ENCODE measurements around the gene SLC3A2.
A peak's percentile ranks its signal among the peaks of the same experiment; 100 is the strongest.
"Not testable (repeated sequence)": the region's sequence is repeated elsewhere in the genome, so short reads cannot be mapped to it uniquely, and the experiment has no call there.

The SLC3A2 gene

GRCh38 chr11:62860835-62861563, 19.7 kb upstream of the SLC3A2 start:
- DNase-seq, result no peak
- H3K4me1 ChIP-seq (ENCODE audit: control insufficient read depth, low read depth, low read length), result peaks cover 12% of the 10 kb centered on the region
- H3K79me1 ChIP-seq (ENCODE audit: low read length), result peaks cover 7% of the 10 kb centered on the region
- H4K8ac ChIP-seq (ENCODE audit: low read depth, low read length), result no peak overlapping the region
- no peak overlapping the region for H3K23ac ChIP-seq (ENCODE audit: low read length)
- peak overlapping the region; percentile 81 for H4K5ac ChIP-seq (ENCODE audit: low read length)
- H3K4ac ChIP-seq (ENCODE audit: low read depth, low read length), result peak overlapping the region; percentile 37
- H3K4me3 ChIP-seq (ENCODE audit: low read length), result no peak overlapping the region
- H2BK15ac ChIP-seq (replicated peaks; ENCODE audit: low read depth), result no peak overlapping the region
- peak overlapping the region; percentile 30 for H2AK5ac ChIP-seq (ENCODE audit: low read length)
- no CpG with 5 or more reads among the region's 5 CpGs for WGBS (ENCODE audit: extremely low coverage, insufficient coverage, low lambda C conversion rate)
- H3K18ac ChIP-seq (ENCODE audit: low read length), result peak overlapping the region; percentile 25
- peak overlapping the region; percentile 15 for H3K4me2 ChIP-seq (ENCODE audit: low read length)
- H2BK120ac ChIP-seq (ENCODE audit: low read depth, low read length), result no peak overlapping the region
- H3K79me2 ChIP-seq (ENCODE audit: control insufficient read depth, insufficient read depth, low read length), result peaks cover 80% of the 10 kb centered on the region
- H3K27ac ChIP-seq (ENCODE audit: low read depth, low read length), result peak overlapping the region; percentile 67
- H2BK5ac ChIP-seq (ENCODE audit: low read length), result peak overlapping the region; percentile 67
- H3K9ac ChIP-seq (ENCODE audit: low read length), result peak overlapping the region; percentile 59
- H3K36me3 ChIP-seq (ENCODE audit: control insufficient read depth, insufficient read depth, low read length), result peaks cover 4% of the 10 kb centered on the region
- no peaks in the 10 kb centered on the region for H3K27me3 ChIP-seq (ENCODE audit: insufficient read depth, low read length, poor library complexity)
- H3K56ac ChIP-seq (ENCODE audit: low read length), result peak overlapping the region; percentile 78

- Histone ChIP-seq H3K79me2 (ENCODE audit: control insufficient read depth, insufficient read depth, low read length) (peaks cover 79% of the 10 kb centered on the region), H3K27ac (ENCODE audit: low read depth, low read length) (peak overlapping the region; percentile 67), H3K9ac (ENCODE audit: low read length) (peak overlapping the region; percentile 59), H3K4me1 (ENCODE audit: control insufficient read depth, low read depth, low read length) (peaks cover 12% of the 10 kb centered on the region), H4K5ac (ENCODE audit: low read length) (peak overlapping the region; percentile 81), H2BK5ac (ENCODE audit: low read length) (peak overlapping the region; percentile 67), H2AK5ac (ENCODE audit: low read length) (peak overlapping the region; percentile 30), H3K56ac (ENCODE audit: low read length) (peak overlapping the region; percentile 78), H3K4ac (ENCODE audit: low read depth, low read length) (peak overlapping the region; percentile 46)
- H3K36me3 ChIP-seq (ENCODE audit: control insufficient read depth, insufficient read depth, low read length); H3K27me3 ChIP-seq (ENCODE audit: insufficient read depth, low read length, poor library complexity); H3K4me3 ChIP-seq (ENCODE audit: low read length); H2BK15ac ChIP-seq (replicated peaks; ENCODE audit: low read depth); H3K4me2 ChIP-seq (ENCODE audit: low read length); H2BK120ac ChIP-seq (ENCODE audit: low read depth, low read length); H4K8ac ChIP-seq (ENCODE audit: low read depth, low read length); H3K23ac ChIP-seq (ENCODE audit: low read length); H3K18ac ChIP-seq (ENCODE audit: low read length); DNase-seq; H3K79me1 ChIP-seq (ENCODE audit: low read length): not testable (repeated sequence)
- no CpG with 5 or more reads among the region's 16 CpGs for WGBS (ENCODE audit: extremely low coverage, insufficient coverage, low lambda C conversion rate)
Observed at GRCh38 chr11:62861564-62862192, 19.0 kb upstream of the SLC3A2 start.

DNA sequence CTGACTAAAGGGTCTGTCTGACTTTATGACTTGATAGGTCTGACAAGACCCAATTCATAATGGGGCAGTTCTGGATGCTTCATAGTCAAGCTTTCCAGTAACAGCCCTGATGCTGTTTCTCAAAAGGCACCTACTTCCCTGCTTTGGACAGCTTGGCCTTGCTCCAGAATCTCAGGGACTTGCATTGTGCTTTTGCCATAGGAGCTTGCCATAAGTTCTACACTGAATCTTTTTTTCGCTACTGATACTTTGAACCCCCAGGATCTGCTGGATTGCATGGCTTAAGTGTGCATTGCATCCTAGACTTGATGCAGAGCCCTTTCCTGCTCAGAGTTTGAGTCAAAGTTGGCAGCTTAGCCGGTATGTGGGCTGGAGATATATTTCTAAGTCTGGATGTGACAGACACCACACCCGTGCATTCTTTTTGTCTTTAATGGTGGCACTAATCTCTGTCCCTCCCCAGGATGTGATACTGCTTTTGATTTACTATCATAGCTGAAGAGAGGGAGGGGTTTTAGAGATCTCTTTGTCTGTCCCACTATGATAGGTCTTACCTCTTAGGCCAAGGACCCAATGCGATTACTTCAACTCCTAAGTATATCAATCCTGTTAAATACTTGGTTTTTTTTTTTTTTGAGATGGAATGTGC, 16.9 kb upstream of the SLC3A2 start:
- H3K18ac ChIP-seq (ENCODE audit: low read length), result no peak overlapping the region
- H3K23ac ChIP-seq (ENCODE audit: low read length), result peak overlapping the region; percentile 73
- no peak overlapping the region for H3K4ac ChIP-seq (ENCODE audit: low read depth, low read length)
- H2BK120ac ChIP-seq (ENCODE audit: low read depth, low read length), result no peak overlapping the region
- peaks cover 4% of the 10 kb centered on the region for H3K36me3 ChIP-seq (ENCODE audit: control insufficient read depth, insufficient read depth, low read length)
- H3K4me1 ChIP-seq (ENCODE audit: control insufficient read depth, low read depth, low read length), result peaks cover 10% of the 10 kb centered on the region
- peak overlapping the region; percentile 69 for H3K56ac ChIP-seq (ENCODE audit: low read length)
- no peak overlapping the region for H2BK15ac ChIP-seq (replicated peaks; ENCODE audit: low read depth)
- no peak for DNase-seq
- peaks cover 7% of the 10 kb centered on the region for H3K79me1 ChIP-seq (ENCODE audit: low read length)
- WGBS (ENCODE audit: extremely low coverage, insufficient coverage, low lambda C conversion rate), result no CpG with 5 or more reads among the region's 4 CpGs
- H3K4me3 ChIP-seq (ENCODE audit: low read length), result no peak overlapping the region
- H2AK5ac ChIP-seq (ENCODE audit: low read length), result peak overlapping the region; percentile 69
- H3K9ac ChIP-seq (ENCODE audit: low read length), result peak overlapping the region; percentile 50
- peak overlapping the region; percentile 75 for H3K27ac ChIP-seq (ENCODE audit: low read depth, low read length)
- H4K8ac ChIP-seq (ENCODE audit: low read depth, low read length), result no peak overlapping the region
- H3K4me2 ChIP-seq (ENCODE audit: low read length), result peak overlapping the region; percentile 32
- peaks cover 76% of the 10 kb centered on the region for H3K79me2 ChIP-seq (ENCODE audit: control insufficient read depth, insufficient read depth, low read length)
- no peak overlapping the region for H4K5ac ChIP-seq (ENCODE audit: low read length)
- H2BK5ac ChIP-seq (ENCODE audit: low read length), result peak overlapping the region; percentile 69
- no peaks in the 10 kb centered on the region for H3K27me3 ChIP-seq (ENCODE audit: insufficient read depth, low read length, poor library complexity)

GRCh38 chr11:62865635-62866034, 15.1 kb upstream of the SLC3A2 start:
- H3K56ac ChIP-seq (ENCODE audit: low read length), result no peak overlapping the region
- H3K4me3 ChIP-seq (ENCODE audit: low read length), result no peak overlapping the region
- no peak overlapping the region for H3K4me2 ChIP-seq (ENCODE audit: low read length)
- H3K9ac ChIP-seq (ENCODE audit: low read length), result no peak overlapping the region
- H4K8ac ChIP-seq (ENCODE audit: low read depth, low read length), result no peak overlapping the region
- no peak overlapping the region for H3K18ac ChIP-seq (ENCODE audit: low read length)
- no peak overlapping the region for H4K5ac ChIP-seq (ENCODE audit: low read length)
- peaks cover 10% of the 10 kb centered on the region for H3K4me1 ChIP-seq (ENCODE audit: control insufficient read depth, low read depth, low read length)
- peaks cover 7% of the 10 kb centered on the region for H3K79me1 ChIP-seq (ENCODE audit: low read length)
- no CpG with 5 or more reads among the region's 6 CpGs for WGBS (ENCODE audit: extremely low coverage, insufficient coverage, low lambda C conversion rate)
- no peak overlapping the region for H3K4ac ChIP-seq (ENCODE audit: low read depth, low read length)
- no peak overlapping the region for H2AK5ac ChIP-seq (ENCODE audit: low read length)
- no peak overlapping the region for H3K23ac ChIP-seq (ENCODE audit: low read length)
- no peaks in the 10 kb centered on the region for H3K27me3 ChIP-seq (ENCODE audit: insufficient read depth, low read length, poor library complexity)
- no peak overlapping the region for H2BK5ac ChIP-seq (ENCODE audit: low read length)
- H3K36me3 ChIP-seq (ENCODE audit: control insufficient read depth, insufficient read depth, low read length), result peaks cover 4% of the 10 kb centered on the region
- no peak for DNase-seq
- peaks cover 67% of the 10 kb centered on the region for H3K79me2 ChIP-seq (ENCODE audit: control insufficient read depth, insufficient read depth, low read length)
- no peak overlapping the region for H3K27ac ChIP-seq (ENCODE audit: low read depth, low read length)
- no peak overlapping the region for H2BK15ac ChIP-seq (replicated peaks; ENCODE audit: low read depth)
- no peak overlapping the region for H2BK120ac ChIP-seq (ENCODE audit: low read depth, low read length)

- Histone ChIP-seq H2BK5ac (ENCODE audit: low read length) (no peak overlapping the region), H3K4ac (ENCODE audit: low read depth, low read length) (no peak overlapping the region), H2AK5ac (ENCODE audit: low read length) (no peak overlapping the region), H3K23ac (ENCODE audit: low read length) (no peak overlapping the region), H4K8ac (ENCODE audit: low read depth, low read length) (no peak overlapping the region), H3K79me1 (ENCODE audit: low read length) (peaks cover 3% of the 10 kb centered on the region), H3K9ac (ENCODE audit: low read length) (no peak overlapping the region), H4K5ac (ENCODE audit: low read length) (no peak overlapping the region), H3K36me3 (ENCODE audit: control insufficient read depth, insufficient read depth, low read length) (peaks cover 3% of the 10 kb centered on the region), H3K27ac (ENCODE audit: low read depth, low read length) (no peak overlapping the region), H3K4me2 (ENCODE audit: low read length) (no peak overlapping the region), H3K27me3 (ENCODE audit: insufficient read depth, low read length, poor library complexity) (no peaks in the 10 kb centered on the region), H2BK15ac (replicated peaks; ENCODE audit: low read depth) (no peak overlapping the region), H3K56ac (ENCODE audit: low read length) (no peak overlapping the region), H3K18ac (ENCODE audit: low read length) (no peak overlapping the region), H2BK120ac (ENCODE audit: low read depth, low read length) (no peak overlapping the region), H3K4me1 (ENCODE audit: control insufficient read depth, low read depth, low read length) (peaks cover 2% of the 10 kb centered on the region), H3K4me3 (ENCODE audit: low read length) (no peak overlapping the region), H3K79me2 (ENCODE audit: control insufficient read depth, insufficient read depth, low read length) (peaks cover 45% of the 10 kb centered on the region)
- WGBS (ENCODE audit: extremely low coverage, insufficient coverage, low lambda C conversion rate), result no CpG with 5 or more reads among the region's 7 CpGs
- DNase-seq, result no peak
Observed at GRCh38 chr11:62874851-62875250, 5.8 kb upstream of the SLC3A2 start.
